Activated T-helper 17 cell treated with anti-CD3 and anti-CD28 coated beads, Interleukin-2, amount 50 U/mL, for 72 hours (primary cell): ENCODE measurements around the gene PDK4. TPM values are rescaled to one million over a fixed set of nuclear protein-coding genes. Genes with fewer than 3 reads are reported as not detected.

Experiments
- ATAC-seq: fragments of 150-1000 bp; cut with Tn5 transposase; replicated peaks from 2 replicates; pipeline ENCODE4 v1.10.0; 2021; ENCODE audit warnings: mild to moderate bottlenecking, moderate library complexity
- H3K27ac Mint-ChIP-seq: one replicate; pipeline ENCODE4 v1.8.0; 2022; ENCODE audit warnings: mixed read lengths
- H3K27me3 Mint-ChIP-seq: one replicate; pipeline ENCODE4 v1.8.0; 2022; ENCODE audit warnings: mixed read lengths
- H3K36me3 Mint-ChIP-seq: one replicate; pipeline ENCODE4 v1.8.0; 2022; ENCODE audit warnings: low read depth, mild to moderate bottlenecking, mixed read lengths
- H3K4me1 Mint-ChIP-seq: one replicate; pipeline ENCODE4 v1.8.0; 2022; ENCODE audit warnings: mixed read lengths
- H3K4me3 Mint-ChIP-seq: one replicate; pipeline ENCODE4 v1.8.0; 2022; ENCODE audit warnings: mild to moderate bottlenecking, mixed read lengths
- H3K9me3 Mint-ChIP-seq: one replicate; pipeline ENCODE4 v1.8.0; 2022; ENCODE audit warnings: mixed read lengths
- total RNA-seq, 2 donors: library from RNA; stranded (reverse); gene quantifications; one replicate each; pipeline ENCODE4 v1.2.3, GENCODE V29; 2022

The PDK4 gene
- total RNA-seq, 2 donors from 2014 or later, result not detected

GRCh38 chr7:95539426-95539825 is 56.9 kb downstream of the PDK4 start:
- H3K27me3 Mint-ChIP-seq, result peaks cover 38% of the 10 kb centered on the region
- no peak overlapping the region for H3K27ac Mint-ChIP-seq
- no peaks in the 10 kb centered on the region for H3K9me3 Mint-ChIP-seq
- no peak overlapping the region for H3K4me3 Mint-ChIP-seq
- ATAC-seq, result no peak
- no peaks in the 10 kb centered on the region for H3K4me1 Mint-ChIP-seq
- no peaks in the 10 kb centered on the region for H3K36me3 Mint-ChIP-seq

- Mint-ChIP-seq H3K4me3 (no peak overlapping the region), H3K36me3 (no peaks in the 10 kb centered on the region), H3K27ac (no peak overlapping the region), H3K27me3 (peaks cover 36% of the 10 kb centered on the region), H3K4me1 (no peaks in the 10 kb centered on the region), H3K9me3 (no peaks in the 10 kb centered on the region)
- ATAC-seq, result no peak
Measured at GRCh38 chr7:95537468-95537867, 58.8 kb downstream of the PDK4 start.

GRCh38 chr7:95536656-95537311 is 59.5 kb downstream of the PDK4 start:
- no peak for ATAC-seq
- H3K4me3 Mint-ChIP-seq, result no peak overlapping the region

GRCh38 chr7:95535662-95536061 is 60.7 kb downstream of the PDK4 start:
- no peak overlapping the region for H3K27ac Mint-ChIP-seq
- no peaks in the 10 kb centered on the region for H3K36me3 Mint-ChIP-seq
- no peak overlapping the region for H3K4me3 Mint-ChIP-seq
- H3K27me3 Mint-ChIP-seq, result peaks cover 28% of the 10 kb centered on the region
- H3K9me3 Mint-ChIP-seq, result no peaks in the 10 kb centered on the region
- no peak for ATAC-seq
- H3K4me1 Mint-ChIP-seq, result no peaks in the 10 kb centered on the region

More at GRCh38 chr7:95536656-95537311, 59.5 kb downstream of the PDK4 start:
- Mint-ChIP-seq H3K27ac (no peak overlapping the region), H3K9me3 (no peaks in the 10 kb centered on the region), H3K4me1 (no peaks in the 10 kb centered on the region), H3K27me3 (peaks cover 35% of the 10 kb centered on the region), H3K36me3 (no peaks in the 10 kb centered on the region)

GRCh38 chr7:95534796-95535195 is 61.5 kb downstream of the PDK4 start:
- Mint-ChIP-seq H3K27me3 (peaks cover 22% of the 10 kb centered on the region), H3K9me3 (no peaks in the 10 kb centered on the region), H3K36me3 (no peaks in the 10 kb centered on the region)

More at GRCh38 chr7:95534796-95535195, 61.5 kb downstream of the PDK4 start:
- H3K27ac Mint-ChIP-seq, result no peak overlapping the region
- no peak overlapping the region for H3K4me3 Mint-ChIP-seq
- no peaks in the 10 kb centered on the region for H3K4me1 Mint-ChIP-seq
- ATAC-seq, result no peak

Other genes starting within 250 kb of the PDK4 start
- gene PON3, start 200.1 kb downstream of the PDK4 start, total RNA-seq, result not detected
- 1 to 10 TPM; 3.9 to 9.3 TPM for gene PON2, start 161.5 kb downstream of the PDK4 start, total RNA-seq
- not detected for gene ASB4, start 110.6 kb downstream of the PDK4 start, total RNA-seq
- gene DYNC1I1, start 176.0 kb upstream of the PDK4 start, total RNA-seq, result not detected